Measurements from ENCODE around the gene ZFP91.

- TF ChIP-seq CTCF (IDR thresholded peaks at IDR 0.05) (no peak), POLR2A (IDR thresholded peaks at IDR 0.05) (no peak), POLR2AphosphoS5 (IDR thresholded peaks at IDR 0.05) (no peak), EP300 (IDR thresholded peaks at IDR 0.05; ENCODE audit: low read depth) (no peak)
Measured at GRCh38 chr11:58626934-58627483, 48.1 kb downstream of the ZFP91 start.

Data from transverse colon (tissue), 4 donors.